Measurements from ENCODE around the gene NCCRP1.

DNA sequence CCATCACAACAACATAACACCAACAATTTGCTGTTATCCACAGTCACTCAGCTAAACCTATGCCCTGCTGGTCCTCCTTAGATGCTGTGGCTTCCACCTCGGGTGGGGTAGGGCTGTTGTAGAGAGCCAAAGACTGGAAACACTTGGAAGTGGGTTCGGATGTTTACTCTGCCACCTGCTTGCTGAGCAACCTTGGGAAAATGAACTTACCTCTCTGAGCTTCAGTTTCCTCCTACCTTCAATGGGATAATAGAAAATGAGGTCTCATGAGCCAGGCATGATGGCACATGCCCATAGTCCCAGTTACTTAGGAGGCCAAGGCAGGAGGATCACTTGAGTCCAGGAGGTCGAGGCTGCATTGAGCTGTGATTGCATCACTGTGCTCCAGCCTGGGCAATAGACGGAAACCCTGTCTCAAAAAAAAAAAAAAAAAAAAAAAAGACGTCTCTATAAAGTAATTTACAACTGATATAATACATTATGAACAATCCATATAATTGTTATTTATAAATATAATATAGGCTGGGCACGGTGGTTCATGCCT, 10.6 kb downstream of the NCCRP1 start:
- TF ChIP-seq, protein P1, sequence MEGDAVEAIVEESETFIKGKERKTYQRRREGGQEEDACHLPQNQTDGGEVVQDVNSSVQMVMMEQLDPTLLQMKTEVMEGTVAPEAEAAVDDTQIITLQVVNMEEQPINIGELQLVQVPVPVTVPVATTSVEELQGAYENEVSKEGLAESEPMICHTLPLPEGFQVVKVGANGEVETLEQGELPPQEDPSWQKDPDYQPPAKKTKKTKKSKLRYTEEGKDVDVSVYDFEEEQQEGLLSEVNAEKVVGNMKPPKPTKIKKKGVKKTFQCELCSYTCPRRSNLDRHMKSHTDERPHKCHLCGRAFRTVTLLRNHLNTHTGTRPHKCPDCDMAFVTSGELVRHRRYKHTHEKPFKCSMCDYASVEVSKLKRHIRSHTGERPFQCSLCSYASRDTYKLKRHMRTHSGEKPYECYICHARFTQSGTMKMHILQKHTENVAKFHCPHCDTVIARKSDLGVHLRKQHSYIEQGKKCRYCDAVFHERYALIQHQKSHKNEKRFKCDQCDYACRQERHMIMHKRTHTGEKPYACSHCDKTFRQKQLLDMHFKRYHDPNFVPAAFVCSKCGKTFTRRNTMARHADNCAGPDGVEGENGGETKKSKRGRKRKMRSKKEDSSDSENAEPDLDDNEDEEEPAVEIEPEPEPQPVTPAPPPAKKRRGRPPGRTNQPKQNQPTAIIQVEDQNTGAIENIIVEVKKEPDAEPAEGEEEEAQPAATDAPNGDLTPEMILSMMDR (conservative IDR thresholded peaks at IDR 0.05; ENCODE audit: low read length) = no peak
- TF ChIP-seq EZH2phosphoT487 (IDR thresholded peaks at IDR 0.05; ENCODE audit: borderline replicate concordance) = no peak

All from Loucy (cell line).